ENCODE measurements around the gene TFAP2E.

DNA sequence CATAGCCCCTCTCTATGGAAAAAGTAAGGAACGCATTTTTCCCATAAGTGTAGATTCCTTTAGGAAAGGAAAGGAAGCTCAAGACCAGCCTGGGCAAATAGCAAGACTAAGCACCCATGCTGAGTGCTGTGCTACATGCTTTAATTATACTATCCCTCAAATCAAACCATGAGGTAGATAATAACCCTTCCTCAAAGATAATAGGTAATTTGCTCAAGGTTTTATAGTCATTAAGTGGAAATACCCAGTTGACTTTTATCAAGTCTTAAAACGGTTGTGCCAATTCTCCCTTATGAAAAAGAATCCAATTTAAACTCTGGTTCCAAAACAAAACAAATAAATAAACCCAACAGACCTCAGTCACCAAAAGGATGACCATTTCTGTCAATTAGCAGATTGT is 19.3 kb upstream of the TFAP2E start:
- TF ChIP-seq, protein P1, sequence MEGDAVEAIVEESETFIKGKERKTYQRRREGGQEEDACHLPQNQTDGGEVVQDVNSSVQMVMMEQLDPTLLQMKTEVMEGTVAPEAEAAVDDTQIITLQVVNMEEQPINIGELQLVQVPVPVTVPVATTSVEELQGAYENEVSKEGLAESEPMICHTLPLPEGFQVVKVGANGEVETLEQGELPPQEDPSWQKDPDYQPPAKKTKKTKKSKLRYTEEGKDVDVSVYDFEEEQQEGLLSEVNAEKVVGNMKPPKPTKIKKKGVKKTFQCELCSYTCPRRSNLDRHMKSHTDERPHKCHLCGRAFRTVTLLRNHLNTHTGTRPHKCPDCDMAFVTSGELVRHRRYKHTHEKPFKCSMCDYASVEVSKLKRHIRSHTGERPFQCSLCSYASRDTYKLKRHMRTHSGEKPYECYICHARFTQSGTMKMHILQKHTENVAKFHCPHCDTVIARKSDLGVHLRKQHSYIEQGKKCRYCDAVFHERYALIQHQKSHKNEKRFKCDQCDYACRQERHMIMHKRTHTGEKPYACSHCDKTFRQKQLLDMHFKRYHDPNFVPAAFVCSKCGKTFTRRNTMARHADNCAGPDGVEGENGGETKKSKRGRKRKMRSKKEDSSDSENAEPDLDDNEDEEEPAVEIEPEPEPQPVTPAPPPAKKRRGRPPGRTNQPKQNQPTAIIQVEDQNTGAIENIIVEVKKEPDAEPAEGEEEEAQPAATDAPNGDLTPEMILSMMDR (IDR thresholded peaks at IDR 0.05; ENCODE audit: low read depth, low read length), result no peak
- no peak for TF ChIP-seq POLR2A (IDR thresholded peaks at IDR 0.05; ENCODE audit: extremely low read depth, insufficient read length)

All from NB4 (cell line).